OCI-LY1 (cell line): ENCODE measurements around the gene STPG4.

ENCODE experiments used
- EZH2 ChIP-seq: fragments of 200-600 bp; sonication (generic), shearing (Covaris generic); IDR thresholded peaks from 2 replicates; pipeline ENCODE4 v1.8.0; 2017; ENCODE audit warnings: borderline replicate concordance, mixed run types, mild to moderate bottlenecking, antibody characterized with exemption, low read length, moderate library complexity, mixed read lengths
- TF ChIP-seq, protein P1 (sequence below): fragments of 200-600 bp; sonication (generic), shearing (Covaris generic); IDR thresholded peaks from 2 replicates; pipeline ENCODE4 v1.5.1; 2017; ENCODE audit warnings: mild to moderate bottlenecking, antibody characterized with exemption, low read length, moderate library complexity, mixed read lengths

GRCh38 chr2:47091118-47091517 lies 64.0 kb downstream of the STPG4 start:
- TF ChIP-seq, protein P1, sequence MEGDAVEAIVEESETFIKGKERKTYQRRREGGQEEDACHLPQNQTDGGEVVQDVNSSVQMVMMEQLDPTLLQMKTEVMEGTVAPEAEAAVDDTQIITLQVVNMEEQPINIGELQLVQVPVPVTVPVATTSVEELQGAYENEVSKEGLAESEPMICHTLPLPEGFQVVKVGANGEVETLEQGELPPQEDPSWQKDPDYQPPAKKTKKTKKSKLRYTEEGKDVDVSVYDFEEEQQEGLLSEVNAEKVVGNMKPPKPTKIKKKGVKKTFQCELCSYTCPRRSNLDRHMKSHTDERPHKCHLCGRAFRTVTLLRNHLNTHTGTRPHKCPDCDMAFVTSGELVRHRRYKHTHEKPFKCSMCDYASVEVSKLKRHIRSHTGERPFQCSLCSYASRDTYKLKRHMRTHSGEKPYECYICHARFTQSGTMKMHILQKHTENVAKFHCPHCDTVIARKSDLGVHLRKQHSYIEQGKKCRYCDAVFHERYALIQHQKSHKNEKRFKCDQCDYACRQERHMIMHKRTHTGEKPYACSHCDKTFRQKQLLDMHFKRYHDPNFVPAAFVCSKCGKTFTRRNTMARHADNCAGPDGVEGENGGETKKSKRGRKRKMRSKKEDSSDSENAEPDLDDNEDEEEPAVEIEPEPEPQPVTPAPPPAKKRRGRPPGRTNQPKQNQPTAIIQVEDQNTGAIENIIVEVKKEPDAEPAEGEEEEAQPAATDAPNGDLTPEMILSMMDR: no peak
- TF ChIP-seq EZH2: no peak
